GM12892 (cell line): Measurements from ENCODE around the gene TREX2.

Source experiments
- POLR2A ChIP-seq: IDR thresholded peaks from 2 replicates; pipeline ENCODE4 v1.6.1; 2011; ENCODE audit warnings: low read depth, low read length, control low read depth
- POLR2AphosphoS5 ChIP-seq: IDR thresholded peaks from 2 replicates; pipeline ENCODE4 v1.6.1; 2011; ENCODE audit warnings: low read depth, low read length, control low read depth

GRCh38 chrX:153412746-153413720 lies 32.8 kb downstream of the TREX2 start:
- no peak for TF ChIP-seq POLR2AphosphoS5
- TF ChIP-seq POLR2A = no peak
